ENCODE data around the gene MAN1A2. TPM values are rescaled to one million over a fixed set of nuclear protein-coding genes. Genes with fewer than 3 reads are reported as not detected.

Gene MAN1A2
- total RNA-seq, 1 donor from 2014 or later: 66.5 TPM

DNA sequence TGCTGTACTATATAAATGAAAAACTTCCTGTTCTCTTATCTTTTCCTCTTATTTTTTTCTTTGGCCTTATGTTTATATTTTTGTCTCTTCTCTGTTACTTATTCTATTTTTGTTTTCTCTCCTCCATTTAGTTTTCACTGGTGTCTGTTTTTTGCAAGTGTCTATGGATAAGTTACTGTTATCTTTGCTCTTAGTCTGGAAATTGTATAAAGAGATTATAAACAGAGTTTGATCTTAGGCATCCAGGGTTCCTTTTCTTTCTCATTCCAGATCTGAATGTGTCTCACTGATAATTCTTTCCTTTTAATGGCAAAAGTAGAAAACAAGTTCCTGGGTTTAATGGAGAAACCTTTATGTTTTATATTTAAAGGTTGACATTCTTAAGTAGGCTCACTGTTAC is 34.5 kb downstream of the MAN1A2 start:
- Mint-ChIP-seq H3K4me3 (ENCODE audit: low read depth) (no peak overlapping the region), H3K9me3 (ENCODE audit: low read depth) (peaks cover 30% of the 10 kb centered on the region), H3K27me3 (no peaks in the 10 kb centered on the region), H3K4me1 (ENCODE audit: low read depth) (peaks cover 9% of the 10 kb centered on the region), H3K36me3 (ENCODE audit: insufficient read depth) (peaks cover 41% of the 10 kb centered on the region), H3K27ac (no peak overlapping the region)
- DNase-seq (ENCODE audit: low spot score, unreplicated experiment): no peak
- TF ChIP-seq, protein P1, sequence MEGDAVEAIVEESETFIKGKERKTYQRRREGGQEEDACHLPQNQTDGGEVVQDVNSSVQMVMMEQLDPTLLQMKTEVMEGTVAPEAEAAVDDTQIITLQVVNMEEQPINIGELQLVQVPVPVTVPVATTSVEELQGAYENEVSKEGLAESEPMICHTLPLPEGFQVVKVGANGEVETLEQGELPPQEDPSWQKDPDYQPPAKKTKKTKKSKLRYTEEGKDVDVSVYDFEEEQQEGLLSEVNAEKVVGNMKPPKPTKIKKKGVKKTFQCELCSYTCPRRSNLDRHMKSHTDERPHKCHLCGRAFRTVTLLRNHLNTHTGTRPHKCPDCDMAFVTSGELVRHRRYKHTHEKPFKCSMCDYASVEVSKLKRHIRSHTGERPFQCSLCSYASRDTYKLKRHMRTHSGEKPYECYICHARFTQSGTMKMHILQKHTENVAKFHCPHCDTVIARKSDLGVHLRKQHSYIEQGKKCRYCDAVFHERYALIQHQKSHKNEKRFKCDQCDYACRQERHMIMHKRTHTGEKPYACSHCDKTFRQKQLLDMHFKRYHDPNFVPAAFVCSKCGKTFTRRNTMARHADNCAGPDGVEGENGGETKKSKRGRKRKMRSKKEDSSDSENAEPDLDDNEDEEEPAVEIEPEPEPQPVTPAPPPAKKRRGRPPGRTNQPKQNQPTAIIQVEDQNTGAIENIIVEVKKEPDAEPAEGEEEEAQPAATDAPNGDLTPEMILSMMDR (IDR thresholded peaks at IDR 0.05; ENCODE audit: unreplicated experiment): no peak

DNA sequence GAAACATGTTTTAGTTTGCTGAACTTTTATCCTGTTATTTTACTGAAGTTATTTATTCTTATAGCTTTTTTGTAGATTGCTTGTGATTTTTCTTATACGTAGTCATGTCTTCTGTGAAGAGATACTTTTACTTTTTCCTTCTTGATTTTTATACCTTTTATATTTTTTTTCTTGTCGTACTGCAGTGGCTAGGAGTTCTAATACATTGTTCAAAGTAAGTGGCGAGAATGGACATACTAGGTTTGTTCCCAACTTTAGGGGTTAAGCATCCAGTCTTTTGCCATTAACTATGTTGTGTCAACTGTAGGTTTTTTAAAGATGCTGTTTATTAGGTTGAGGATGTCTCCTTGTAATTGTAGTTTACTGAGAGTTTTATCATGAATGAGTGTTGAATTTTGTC is 36.3 kb downstream of the MAN1A2 start:
- TF ChIP-seq, protein P1 (IDR thresholded peaks at IDR 0.05; ENCODE audit: unreplicated experiment): no peak

DNA sequence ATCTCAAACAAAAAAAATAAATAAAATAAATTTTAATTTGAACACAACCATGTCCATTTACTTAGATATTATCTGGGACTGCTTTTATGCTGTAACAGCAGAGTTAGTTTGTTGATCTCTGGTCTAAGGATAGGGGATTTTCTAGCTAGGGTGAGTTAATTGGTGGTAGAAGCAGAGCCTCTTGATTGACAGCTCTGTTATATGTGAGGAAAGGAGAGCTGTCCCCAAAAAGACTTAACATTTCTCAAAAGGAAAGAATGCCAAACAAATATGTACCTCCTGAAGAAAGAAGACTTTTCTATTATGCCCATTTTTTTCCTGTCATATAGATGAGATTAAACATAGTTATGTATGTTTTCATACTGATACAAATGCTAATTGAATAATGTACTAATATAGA is 37.8 kb downstream of the MAN1A2 start:
- TF ChIP-seq, protein P1 (IDR thresholded peaks at IDR 0.05; ENCODE audit: unreplicated experiment): no peak
- Mint-ChIP-seq H3K36me3 (ENCODE audit: insufficient read depth) (peaks cover 45% of the 10 kb centered on the region), H3K9me3 (ENCODE audit: low read depth) (peaks cover 26% of the 10 kb centered on the region), H3K27me3 (no peaks in the 10 kb centered on the region), H3K27ac (no peak overlapping the region), H3K4me3 (ENCODE audit: low read depth) (no peak overlapping the region), H3K4me1 (ENCODE audit: low read depth) (peaks cover 9% of the 10 kb centered on the region)
- no peak for DNase-seq (ENCODE audit: low spot score, unreplicated experiment)

More for the DNA sequence above, 36.3 kb downstream of the MAN1A2 start:
- DNase-seq (ENCODE audit: low spot score, unreplicated experiment): no peak
- peaks cover 10% of the 10 kb centered on the region for H3K4me1 Mint-ChIP-seq (ENCODE audit: low read depth)
- peaks cover 30% of the 10 kb centered on the region for H3K9me3 Mint-ChIP-seq (ENCODE audit: low read depth)
- no peaks in the 10 kb centered on the region for H3K27me3 Mint-ChIP-seq
- H3K4me3 Mint-ChIP-seq (ENCODE audit: low read depth): no peak overlapping the region
- no peak overlapping the region for H3K27ac Mint-ChIP-seq
- peaks cover 44% of the 10 kb centered on the region for H3K36me3 Mint-ChIP-seq (ENCODE audit: insufficient read depth)

DNA sequence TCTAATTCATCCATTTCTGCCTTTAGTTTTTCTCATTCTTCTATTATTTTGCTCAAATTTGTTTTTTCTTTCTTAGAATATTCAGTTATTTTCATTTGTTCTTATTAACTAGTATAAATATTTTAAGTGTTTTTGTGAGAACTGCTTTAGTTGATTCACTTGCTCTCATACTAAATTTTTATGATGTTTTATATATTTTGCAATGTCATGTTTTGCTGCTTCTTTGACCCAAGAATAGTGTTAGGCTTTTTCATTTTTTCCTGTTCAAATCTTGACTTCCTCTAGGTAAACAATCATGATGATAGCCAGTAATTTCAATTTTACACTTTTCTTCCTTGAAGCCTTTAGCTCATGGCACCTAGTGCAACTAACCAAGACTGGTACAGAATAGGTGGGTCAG is 45.2 kb downstream of the MAN1A2 start:
- peaks cover 27% of the 10 kb centered on the region for H3K36me3 Mint-ChIP-seq (ENCODE audit: insufficient read depth)
- no peak for DNase-seq (ENCODE audit: low spot score, unreplicated experiment)
- peaks cover 18% of the 10 kb centered on the region for H3K4me1 Mint-ChIP-seq (ENCODE audit: low read depth)
- H3K9me3 Mint-ChIP-seq (ENCODE audit: low read depth): peaks cover 3% of the 10 kb centered on the region
- no peaks in the 10 kb centered on the region for H3K27me3 Mint-ChIP-seq
- TF ChIP-seq, protein P1 (IDR thresholded peaks at IDR 0.05; ENCODE audit: unreplicated experiment): no peak
- H3K4me3 Mint-ChIP-seq (ENCODE audit: low read depth): no peak overlapping the region
- H3K27ac Mint-ChIP-seq: no peak overlapping the region

DNA sequence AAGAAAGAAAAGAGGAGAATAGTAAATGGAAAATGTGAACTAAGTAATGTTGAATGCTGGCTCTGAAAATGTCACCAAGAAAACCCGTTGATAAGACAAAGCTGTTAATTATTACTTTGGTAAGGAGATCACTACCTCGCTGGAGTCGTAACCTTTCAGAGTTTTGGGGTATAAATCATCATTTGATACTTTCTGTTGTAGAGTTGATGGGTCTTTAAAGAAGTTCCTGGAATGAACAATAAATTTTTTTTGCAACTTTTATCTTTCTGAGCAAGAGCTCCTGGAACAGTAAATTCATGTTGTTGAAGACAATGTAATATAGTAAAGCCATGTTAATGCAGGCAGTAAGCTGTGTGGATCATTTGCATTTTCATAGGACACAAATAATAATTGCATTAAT is 46.2 kb downstream of the MAN1A2 start:
- Mint-ChIP-seq H3K36me3 (ENCODE audit: insufficient read depth) (peaks cover 27% of the 10 kb centered on the region), H3K4me1 (ENCODE audit: low read depth) (peaks cover 17% of the 10 kb centered on the region), H3K27me3 (no peaks in the 10 kb centered on the region), H3K9me3 (ENCODE audit: low read depth) (peaks cover 3% of the 10 kb centered on the region), H3K27ac (peak overlapping the region; percentile 38), H3K4me3 (ENCODE audit: low read depth) (no peak overlapping the region)
- no peak for DNase-seq (ENCODE audit: low spot score, unreplicated experiment)
- TF ChIP-seq, protein P1 (IDR thresholded peaks at IDR 0.05; ENCODE audit: unreplicated experiment): no peak

Measured in progenitor cell of endocrine pancreas (in vitro differentiated cells).